ENCODE data around the gene GRIK3. TPM values are rescaled to one million over a fixed set of nuclear protein-coding genes. Genes with fewer than 3 reads are reported as not detected.
"Not testable (repeated sequence)": the region's sequence is repeated elsewhere in the genome, so short reads cannot be mapped to it uniquely, and the experiment has no call there.

GRIK3 gene
- polyA plus RNA-seq (2013), result not detected

GRCh38 chr1:37034121-37035013 is at the start of gene GRIK3:
GRIK3 (minus strand) TSS chr1:37034515; CDS start chr1:37034108, 407 bp downstream.
- Histone ChIP-seq H3K27me3 (replicated peaks in 2 of 5; ENCODE audit: control insufficient read depth in 4 of 5, insufficient read depth in 5 of 5, low read length in 4 of 5) (peaks cover 10 to 98% (median 56%) of the 10 kb centered on the region in 5 experiments), H3K27ac (ENCODE audit: insufficient read depth in 1 of 2, low read depth in 1 of 2, low read length in 2 of 2, poor library complexity in 1 of 2, severe bottlenecking in 2 of 2) (no peak within 1 kb of the TSS), H3K4me3 (ENCODE audit: control insufficient read depth in 1 of 7, extremely low read depth in 1 of 7, insufficient read depth in 4 of 7, low read depth in 2 of 7, low read length in 6 of 7) (peak within 1 kb of the TSS in 1 of 7 experiments; percentile 4), H3K36me3 (ENCODE audit: control insufficient read depth in 4 of 4, insufficient read depth in 4 of 4, low read length in 3 of 4) (no peaks in the 10 kb centered on the region), H3K4me1 (ENCODE audit: control extremely low read depth in 1 of 4, control insufficient read depth in 4 of 4, insufficient read depth in 4 of 4, low read length in 3 of 4) (peaks cover 0 to 29% (median 13%) of the 10 kb centered on the region in 4 experiments), H3K9me3 (ENCODE audit: control extremely low read depth in 1 of 5, control insufficient read depth in 4 of 5, insufficient read depth in 2 of 5, low read depth in 1 of 5, low read length in 4 of 5) (no peaks in the 10 kb centered on the region)
- WGBS (ENCODE audit: insufficient coverage), result under 1% methylated on average over 74 of the region's 128 CpGs
- ChIA-PET POLR2A (no interaction called here), CTCF (no interaction called here)
- peak in 2 of 3 donors; percentile 23 to 42 for DNase-seq

GRCh38 chr1:37084013-37084412 is 49.7 kb upstream of the GRIK3 start:
- H3K27ac ChIP-seq (ENCODE audit: insufficient read depth in 1 of 2, low read depth in 1 of 2, low read length in 2 of 2, poor library complexity in 1 of 2, severe bottlenecking in 2 of 2), result no peak overlapping the region
- 86% methylated on average over 10 of the region's 10 CpGs for WGBS (ENCODE audit: insufficient coverage)
- H3K27me3 ChIP-seq (replicated peaks in 2 of 5; ENCODE audit: control insufficient read depth in 4 of 5, insufficient read depth in 5 of 5, low read length in 4 of 5), result peaks cover 0 to 14% (median 3%) of the 10 kb centered on the region in 5 experiments
- H3K4me1 ChIP-seq (ENCODE audit: control extremely low read depth in 1 of 4, control insufficient read depth in 4 of 4, insufficient read depth in 4 of 4, low read length in 3 of 4), result no peaks in the 10 kb centered on the region
- ChIA-PET POLR2A (no interaction called here), CTCF (no interaction called here)
- H3K36me3 ChIP-seq (ENCODE audit: control insufficient read depth in 4 of 4, insufficient read depth in 4 of 4, low read length in 3 of 4), result no peaks in the 10 kb centered on the region
- no peaks in the 10 kb centered on the region for H3K9me3 ChIP-seq (ENCODE audit: control extremely low read depth in 1 of 5, control insufficient read depth in 4 of 5, insufficient read depth in 2 of 5, low read depth in 1 of 5, low read length in 4 of 5)
- no peak for DNase-seq
- H3K4me3 ChIP-seq (ENCODE audit: control insufficient read depth in 1 of 7, extremely low read depth in 1 of 7, insufficient read depth in 4 of 7, low read depth in 2 of 7, low read length in 6 of 7), result no peak overlapping the region

- CTCF ChIA-PET, result no interaction called here
- Histone ChIP-seq H3K4me3 (ENCODE audit: control insufficient read depth in 1 of 7, extremely low read depth in 1 of 7, insufficient read depth in 4 of 7, low read depth in 2 of 7, low read length in 6 of 7) (no peak overlapping the region), H3K27ac (ENCODE audit: insufficient read depth in 1 of 2, low read depth in 1 of 2, low read length in 2 of 2, poor library complexity in 1 of 2, severe bottlenecking in 2 of 2) (no peak overlapping the region), H3K36me3 (ENCODE audit: control insufficient read depth in 4 of 4, insufficient read depth in 4 of 4, low read length in 3 of 4) (no peaks in the 10 kb centered on the region), H3K27me3 (replicated peaks in 2 of 5; ENCODE audit: control insufficient read depth in 4 of 5, insufficient read depth in 5 of 5, low read length in 4 of 5) (peaks cover 0 to 14% (median 3%) of the 10 kb centered on the region in 5 experiments), H3K4me1 (ENCODE audit: control extremely low read depth in 1 of 4, control insufficient read depth in 4 of 4, insufficient read depth in 4 of 4, low read length in 3 of 4) (no peaks in the 10 kb centered on the region), H3K9me3 (ENCODE audit: control extremely low read depth in 1 of 5, control insufficient read depth in 4 of 5, insufficient read depth in 2 of 5, low read depth in 1 of 5, low read length in 4 of 5) (no peaks in the 10 kb centered on the region)
- POLR2A ChIA-PET, result no interaction called here
- no peak for DNase-seq
- WGBS (ENCODE audit: insufficient coverage), result 95% methylated on average over 10 of the region's 12 CpGs
Measured at GRCh38 chr1:37083603-37084002, 49.3 kb upstream of the GRIK3 start.

- H3K4me1 ChIP-seq (ENCODE audit: control extremely low read depth in 1 of 4, control insufficient read depth in 4 of 4, insufficient read depth in 4 of 4, low read length in 3 of 4); POLR2A ChIA-PET; DNase-seq; H3K36me3 ChIP-seq (ENCODE audit: control insufficient read depth in 4 of 4, insufficient read depth in 4 of 4, low read length in 3 of 4); CTCF ChIA-PET; H3K9me3 ChIP-seq (ENCODE audit: control extremely low read depth in 1 of 5, control insufficient read depth in 4 of 5, insufficient read depth in 2 of 5, low read depth in 1 of 5, low read length in 4 of 5); H3K27ac ChIP-seq (ENCODE audit: insufficient read depth in 1 of 2, low read depth in 1 of 2, low read length in 2 of 2, poor library complexity in 1 of 2, severe bottlenecking in 2 of 2); H3K4me3 ChIP-seq (ENCODE audit: control insufficient read depth in 1 of 7, extremely low read depth in 1 of 7, insufficient read depth in 4 of 7, low read depth in 2 of 7, low read length in 6 of 7); H3K27me3 ChIP-seq (replicated peaks in 2 of 5; ENCODE audit: control insufficient read depth in 4 of 5, insufficient read depth in 5 of 5, low read length in 4 of 5): not testable (repeated sequence)
- 92% methylated on average over 11 of the region's 54 CpGs for WGBS (ENCODE audit: insufficient coverage)
Measured at GRCh38 chr1:37080296-37080986, 46.1 kb upstream of the GRIK3 start.

GRCh38 chr1:37078866-37079265 is 44.6 kb upstream of the GRIK3 start:
- H3K27ac ChIP-seq (ENCODE audit: insufficient read depth in 1 of 2, low read depth in 1 of 2, low read length in 2 of 2, poor library complexity in 1 of 2, severe bottlenecking in 2 of 2), result no peak overlapping the region
- no peak for DNase-seq
- CTCF ChIA-PET, result no interaction called here
- no peaks in the 10 kb centered on the region for H3K4me1 ChIP-seq (ENCODE audit: control extremely low read depth in 1 of 4, control insufficient read depth in 4 of 4, insufficient read depth in 4 of 4, low read length in 3 of 4)
- H3K36me3 ChIP-seq (ENCODE audit: control insufficient read depth in 4 of 4, insufficient read depth in 4 of 4, low read length in 3 of 4), result no peaks in the 10 kb centered on the region
- 100% methylated on average over 2 of the region's 2 CpGs for WGBS (ENCODE audit: insufficient coverage)
- H3K9me3 ChIP-seq (ENCODE audit: control extremely low read depth in 1 of 5, control insufficient read depth in 4 of 5, insufficient read depth in 2 of 5, low read depth in 1 of 5, low read length in 4 of 5), result no peaks in the 10 kb centered on the region
- H3K4me3 ChIP-seq (ENCODE audit: control insufficient read depth in 1 of 7, extremely low read depth in 1 of 7, insufficient read depth in 4 of 7, low read depth in 2 of 7, low read length in 6 of 7), result no peak overlapping the region
- peaks cover 0 to 12% (median 2%) of the 10 kb centered on the region in 5 experiments for H3K27me3 ChIP-seq (replicated peaks in 2 of 5; ENCODE audit: control insufficient read depth in 4 of 5, insufficient read depth in 5 of 5, low read length in 4 of 5)
- POLR2A ChIA-PET, result interaction anchor here (0.6 kb wide), 1 partner anchor 1077 kb away, joined by 3 read pairs; no protein-coding TSS in a partner anchor

- WGBS (ENCODE audit: insufficient coverage), result 86% methylated on average over 2 of the region's 2 CpGs
- H3K4me3 ChIP-seq (ENCODE audit: control insufficient read depth in 1 of 7, extremely low read depth in 1 of 7, insufficient read depth in 4 of 7, low read depth in 2 of 7, low read length in 6 of 7), result no peak overlapping the region
- DNase-seq, result no peak
- H3K27me3 ChIP-seq (replicated peaks in 2 of 5; ENCODE audit: control insufficient read depth in 4 of 5, insufficient read depth in 5 of 5, low read length in 4 of 5), result peaks cover 0 to 21% (median 4%) of the 10 kb centered on the region in 5 experiments
- no peaks in the 10 kb centered on the region for H3K9me3 ChIP-seq (ENCODE audit: control extremely low read depth in 1 of 5, control insufficient read depth in 4 of 5, insufficient read depth in 2 of 5, low read depth in 1 of 5, low read length in 4 of 5)
- no peak overlapping the region for H3K27ac ChIP-seq (ENCODE audit: insufficient read depth in 1 of 2, low read depth in 1 of 2, low read length in 2 of 2, poor library complexity in 1 of 2, severe bottlenecking in 2 of 2)
- ChIA-PET CTCF (no interaction called here), POLR2A (no interaction called here)
- no peaks in the 10 kb centered on the region for H3K4me1 ChIP-seq (ENCODE audit: control extremely low read depth in 1 of 4, control insufficient read depth in 4 of 4, insufficient read depth in 4 of 4, low read length in 3 of 4)
- no peaks in the 10 kb centered on the region for H3K36me3 ChIP-seq (ENCODE audit: control insufficient read depth in 4 of 4, insufficient read depth in 4 of 4, low read length in 3 of 4)
Measured at GRCh38 chr1:37076168-37076567, 41.9 kb upstream of the GRIK3 start.

GRCh38 chr1:37073854-37074379 is 39.6 kb upstream of the GRIK3 start:
- ChIA-PET CTCF (no interaction called here), POLR2A (no interaction called here)
- DNase-seq, result no peak
- Histone ChIP-seq H3K27me3 (replicated peaks in 2 of 5; ENCODE audit: control insufficient read depth in 4 of 5, insufficient read depth in 5 of 5, low read length in 4 of 5) (peaks cover 0 to 28% (median 4%) of the 10 kb centered on the region in 5 experiments), H3K36me3 (ENCODE audit: control insufficient read depth in 4 of 4, insufficient read depth in 4 of 4, low read length in 3 of 4) (no peaks in the 10 kb centered on the region), H3K27ac (ENCODE audit: insufficient read depth in 1 of 2, low read depth in 1 of 2, low read length in 2 of 2, poor library complexity in 1 of 2, severe bottlenecking in 2 of 2) (no peak overlapping the region), H3K9me3 (ENCODE audit: control extremely low read depth in 1 of 5, control insufficient read depth in 4 of 5, insufficient read depth in 2 of 5, low read depth in 1 of 5, low read length in 4 of 5) (no peaks in the 10 kb centered on the region), H3K4me3 (ENCODE audit: control insufficient read depth in 1 of 7, extremely low read depth in 1 of 7, insufficient read depth in 4 of 7, low read depth in 2 of 7, low read length in 6 of 7) (no peak overlapping the region), H3K4me1 (ENCODE audit: control extremely low read depth in 1 of 4, control insufficient read depth in 4 of 4, insufficient read depth in 4 of 4, low read length in 3 of 4) (no peaks in the 10 kb centered on the region)
- WGBS (ENCODE audit: insufficient coverage), result 84% methylated on average over 9 of the region's 9 CpGs

Data from common myeloid progenitor, CD34-positive (primary cell).